Measurements from ENCODE around the gene CSKMT. TPM values are rescaled to one million over a fixed set of nuclear protein-coding genes. Genes with fewer than 3 reads are reported as not detected.
"Not testable (repeated sequence)": the region's sequence is repeated elsewhere in the genome, so short reads cannot be mapped to it uniquely, and the experiment has no call there.

Gene CSKMT
- total RNA-seq, 1 donor: 10.8 TPM

GRCh38 chr11:62671236-62671607 lies 6.1 kb downstream of the CSKMT start:
- H3K4me3 ChIP-seq (ENCODE audit: low read depth, low read length): peak overlapping the region; percentile 91
- DNase-seq (ENCODE audit: low read depth): no peak
- TF ChIP-seq CTCF (IDR thresholded peaks at IDR 0.05; ENCODE audit: insufficient read depth, low read length): no peak

GRCh38 chr11:62671608-62672389 lies 6.7 kb downstream of the CSKMT start, which contains the start of the genes LBHD1 and UQCC3:
TSS of gene LBHD1 (minus strand) at chr11:62672267. CDS start at chr11:62670031, 2,236 bp downstream.
TSS of gene UQCC3 (plus strand) at chr11:62671673. CDS start at chr11:62671746, 73 bp downstream.
- DNase-seq (ENCODE audit: low read depth): peak; percentile 90
- H3K4me3 ChIP-seq (ENCODE audit: low read depth, low read length): peak within 1 kb of the TSS; percentile 91
- no peak for TF ChIP-seq CTCF (IDR thresholded peaks at IDR 0.05; ENCODE audit: insufficient read depth, low read length)

- H3K4me3 ChIP-seq (ENCODE audit: low read depth, low read length): no peak overlapping the region
- no peak for TF ChIP-seq CTCF (IDR thresholded peaks at IDR 0.05; ENCODE audit: insufficient read depth, low read length)
- DNase-seq (ENCODE audit: low read depth): no peak
Measured at GRCh38 chr11:62673196-62673525, 8.0 kb downstream of the CSKMT start.

- H3K4me3 ChIP-seq (ENCODE audit: low read depth, low read length); DNase-seq (ENCODE audit: low read depth): not testable (repeated sequence)
Measured at GRCh38 chr11:62675415-62675814, 10.3 kb downstream of the CSKMT start.

GRCh38 chr11:62676698-62677097 lies 11.6 kb downstream of the CSKMT start:
- TF ChIP-seq CTCF (IDR thresholded peaks at IDR 0.05; ENCODE audit: insufficient read depth, low read length): no peak
- no peak for DNase-seq (ENCODE audit: low read depth)
- H3K4me3 ChIP-seq (ENCODE audit: low read depth, low read length): no peak overlapping the region

GRCh38 chr11:62677156-62677555 lies 12.0 kb downstream of the CSKMT start:
- no peak overlapping the region for H3K4me3 ChIP-seq (ENCODE audit: low read depth, low read length)
- no peak for TF ChIP-seq CTCF (IDR thresholded peaks at IDR 0.05; ENCODE audit: insufficient read depth, low read length)
- no peak for DNase-seq (ENCODE audit: low read depth)

- TF ChIP-seq CTCF (IDR thresholded peaks at IDR 0.05; ENCODE audit: insufficient read depth, low read length): no peak
- no peak for DNase-seq (ENCODE audit: low read depth)
- H3K4me3 ChIP-seq (ENCODE audit: low read depth, low read length): peak overlapping the region; percentile 76
Measured at GRCh38 chr11:62677714-62678113, 12.6 kb downstream of the CSKMT start.
